ENCODE measurements around the gene BMPR1A.

Gene BMPR1A

GRCh38 chr10:86899670-86900276, 143.4 kb downstream of the BMPR1A start:
- 0 out of 2 replicates have a peak, but pooled peaks cover 3% of the 10 kb centered on the region for H4K20me1 ChIP-seq (ENCODE audit: control insufficient read depth, insufficient read depth, low read depth, low read length)
- no peak overlapping the region for H3K27ac ChIP-seq (ENCODE audit: low read depth, low read length)
- no peaks in the 10 kb centered on the region for H3K9me2 ChIP-seq (replicated peaks; ENCODE audit: control insufficient read depth, low read length)
- H3K27me3 ChIP-seq (ENCODE audit: control insufficient read depth, low read length) = peaks cover 16% of the 10 kb centered on the region
- no peak overlapping the region for H3K4me2 ChIP-seq (ENCODE audit: low read length)
- no peaks in the 10 kb centered on the region for H3K79me2 ChIP-seq (ENCODE audit: control insufficient read depth, low read length)
- no peaks in the 10 kb centered on the region for H3K9me3 ChIP-seq (ENCODE audit: control insufficient read depth, insufficient read depth, low read length)
- H3K36me3 ChIP-seq (ENCODE audit: control insufficient read depth, low read length) = no peaks in the 10 kb centered on the region
- H3K4me1 ChIP-seq (ENCODE audit: control insufficient read depth, low read length) = no peaks in the 10 kb centered on the region
- TF ChIP-seq EZH2phosphoT487 (IDR thresholded peaks at IDR 0.05; ENCODE audit: borderline replicate concordance, low read length) (no peak), CTCF (IDR thresholded peaks at IDR 0.05; ENCODE audit: low read depth, low read length, poor library complexity, severe bottlenecking) (peak; percentile 58)
- H3F3A ChIP-seq (ENCODE audit: control insufficient read depth, insufficient read depth) = no peaks in the 10 kb centered on the region
- H3K4me3 ChIP-seq (ENCODE audit: low read length) = no peak overlapping the region

- no peaks in the 10 kb centered on the region for H3K79me2 ChIP-seq (ENCODE audit: control insufficient read depth, low read length)
- no peaks in the 10 kb centered on the region for H3K4me1 ChIP-seq (ENCODE audit: control insufficient read depth, low read length)
- H3K4me3 ChIP-seq (ENCODE audit: low read length) = no peak overlapping the region
- 0 out of 2 replicates have a peak, but pooled peaks cover 3% of the 10 kb centered on the region for H4K20me1 ChIP-seq (ENCODE audit: control insufficient read depth, insufficient read depth, low read depth, low read length)
- no peaks in the 10 kb centered on the region for H3K9me2 ChIP-seq (replicated peaks; ENCODE audit: control insufficient read depth, low read length)
- no peak for TF ChIP-seq EZH2phosphoT487 (IDR thresholded peaks at IDR 0.05; ENCODE audit: borderline replicate concordance, low read length)
- TF ChIP-seq CTCF (IDR thresholded peaks at IDR 0.05; ENCODE audit: low read depth, low read length, poor library complexity, severe bottlenecking) = no peak
- H3K4me2 ChIP-seq (ENCODE audit: low read length) = no peak overlapping the region
- H3K27me3 ChIP-seq (ENCODE audit: control insufficient read depth, low read length) = peaks cover 16% of the 10 kb centered on the region
- H3K36me3 ChIP-seq (ENCODE audit: control insufficient read depth, low read length) = no peaks in the 10 kb centered on the region
- H3F3A ChIP-seq (ENCODE audit: control insufficient read depth, insufficient read depth) = no peaks in the 10 kb centered on the region
- no peak overlapping the region for H3K27ac ChIP-seq (ENCODE audit: low read depth, low read length)
- H3K9me3 ChIP-seq (ENCODE audit: control insufficient read depth, insufficient read depth, low read length) = no peaks in the 10 kb centered on the region
Measured at GRCh38 chr10:86900955-86901354, 144.5 kb downstream of the BMPR1A start.

- Histone ChIP-seq H3K79me2 (ENCODE audit: control insufficient read depth, low read length) (no peaks in the 10 kb centered on the region), H3K9me3 (ENCODE audit: control insufficient read depth, insufficient read depth, low read length) (no peaks in the 10 kb centered on the region), H3K9me2 (replicated peaks; ENCODE audit: control insufficient read depth, low read length) (no peaks in the 10 kb centered on the region), H3K4me1 (ENCODE audit: control insufficient read depth, low read length) (no peaks in the 10 kb centered on the region), H3K36me3 (ENCODE audit: control insufficient read depth, low read length) (no peaks in the 10 kb centered on the region), H3K27ac (ENCODE audit: low read depth, low read length) (no peak overlapping the region), H3K4me3 (ENCODE audit: low read length) (no peak overlapping the region), H3K4me2 (ENCODE audit: low read length) (no peak overlapping the region), H3F3A (ENCODE audit: control insufficient read depth, insufficient read depth) (no peaks in the 10 kb centered on the region), H3K27me3 (ENCODE audit: control insufficient read depth, low read length) (peaks cover 14% of the 10 kb centered on the region), H4K20me1 (ENCODE audit: control insufficient read depth, insufficient read depth, low read depth, low read length) (no peaks in the 10 kb centered on the region)
- no peak for TF ChIP-seq EZH2phosphoT487 (IDR thresholded peaks at IDR 0.05; ENCODE audit: borderline replicate concordance, low read length)
- no peak for TF ChIP-seq CTCF (IDR thresholded peaks at IDR 0.05; ENCODE audit: low read depth, low read length, poor library complexity, severe bottlenecking)
Measured at GRCh38 chr10:86904600-86904999, 148.2 kb downstream of the BMPR1A start.

All from DOHH2 (cell line).